IMR-90 (cell line): ENCODE measurements around the gene YPEL1. TPM values are rescaled to one million over a fixed set of nuclear protein-coding genes. Genes with fewer than 3 reads are reported as not detected.

Experiments
- ATAC-seq: fragments of 200-7000 bp; cut with Tn5 transposase; 2 replicates; pipeline ENCODE4 v1.9.1; 2020; ENCODE audit warnings: low read depth, mild to moderate bottlenecking, moderate library complexity
- BruUV-seq: library from RNA; stranded (reverse); fragments of 400-500 nt; replicated peaks from 2 replicates; lab custom pipeline; 2021; lab: Mats Ljungman, UMichigan
- CTCF ChIA-PET: fragments of 300-600 bp; formaldehyde crosslinking; extraction: SDS; loops from one replicate; lab custom pipeline; 2021; ENCODE audit warnings: antibody characterized with exemption; lab: Yijun Ruan, JAX
- POLR2A ChIA-PET: fragments of 300-600 bp; sonication (Branson Sonifier 250); formaldehyde crosslinking; loops from one replicate; lab custom pipeline; 2022; ENCODE audit warnings: antibody characterized with exemption; ENCODE audit not compliant: unreplicated experiment; lab: Charles Lee
- DNase-seq: peaks from one replicate; pipeline ENCODE4 v3.0.0; 2013
- H2AFZ ChIP-seq: replicated peaks from 2 replicates; pipeline ENCODE3; 2013; ENCODE audit warnings: low read length, mild to moderate bottlenecking; ENCODE audit not compliant: poor library complexity
- H2AK5ac ChIP-seq: 2 replicates; pipeline ENCODE4 v1.6.1; 2013; ENCODE audit warnings: low read depth, low read length, inconsistent platforms
- H2AK9ac ChIP-seq: replicated peaks from 2 replicates; pipeline ENCODE3; 2013; ENCODE audit warnings: mild to moderate bottlenecking, low read depth, low read length, moderate library complexity; ENCODE audit not compliant: poor library complexity
- H2BK120ac ChIP-seq: 2 replicates; pipeline ENCODE4 v1.6.1; 2013; ENCODE audit warnings: low read depth, low read length, inconsistent platforms
- H2BK15ac ChIP-seq: 3 replicates; pipeline ENCODE4 v1.6.1; 2013; ENCODE audit warnings: low read depth, low read length, inconsistent platforms
- H2BK20ac ChIP-seq: 2 replicates; pipeline ENCODE4 v1.6.1; 2013; ENCODE audit warnings: low read depth, mild to moderate bottlenecking, inconsistent platforms, low read length, moderate library complexity
- H2BK5ac ChIP-seq: 2 replicates; pipeline ENCODE4 v1.6.1; 2013; ENCODE audit warnings: mild to moderate bottlenecking, low read depth, low read length, inconsistent platforms; ENCODE audit not compliant: poor library complexity, severe bottlenecking
- H3K14ac ChIP-seq: replicated peaks from 2 replicates; pipeline ENCODE4 v1.6.1; 2013; ENCODE audit warnings: low read depth, low read length, inconsistent platforms
- H3K18ac ChIP-seq: 2 replicates; pipeline ENCODE4 v1.6.1; 2013; ENCODE audit warnings: low read depth, low read length, control low read depth
- H3K23ac ChIP-seq: 2 replicates; pipeline ENCODE4 v1.6.1; 2013; ENCODE audit warnings: low read depth, low read length, inconsistent platforms
- H3K27ac ChIP-seq: 2 replicates; pipeline ENCODE4 v1.5.1; 2013; ENCODE audit warnings: mild to moderate bottlenecking, control low read depth, low read length; ENCODE audit not compliant: insufficient read depth
- H3K27me3 ChIP-seq: 2 replicates; pipeline ENCODE4 v1.6.1; 2013; ENCODE audit warnings: low read length; ENCODE audit not compliant: control insufficient read depth, insufficient read depth
- H3K36me3 ChIP-seq: 2 replicates; pipeline ENCODE4 v1.6.1; 2013; ENCODE audit warnings: low read length, mixed read lengths; ENCODE audit not compliant: control insufficient read depth, insufficient read depth
- H3K4ac ChIP-seq: 2 replicates; pipeline ENCODE4 v1.6.1; 2013; ENCODE audit warnings: low read depth, low read length, inconsistent platforms
- H3K4me1 ChIP-seq: 2 replicates; pipeline ENCODE4 v1.6.1; 2013; ENCODE audit warnings: low read length, mixed read lengths; ENCODE audit not compliant: control insufficient read depth, insufficient read depth
- H3K4me2 ChIP-seq: 2 replicates; pipeline ENCODE4 v1.6.1; 2013; ENCODE audit warnings: low read depth, mild to moderate bottlenecking, control low read depth, low read length, moderate library complexity
- H3K4me3 ChIP-seq: 2 replicates; pipeline ENCODE4 v1.5.1; 2013; ENCODE audit warnings: low read depth, mild to moderate bottlenecking, control low read depth, low read length, moderate library complexity; ENCODE audit not compliant: insufficient read depth
- H3K56ac ChIP-seq: 2 replicates; pipeline ENCODE4 v1.6.1; 2013; ENCODE audit warnings: low read length, inconsistent platforms; ENCODE audit not compliant: insufficient read depth; ENCODE audit errors: extremely low read depth
- H3K79me1 ChIP-seq, 2 experiments: 2 replicates each; pipeline ENCODE4 v1.6.1; 2013; ENCODE audit warnings: low read length in 2 of 2, inconsistent platforms in 1 of 2, low read depth in 1 of 2
- H3K9ac ChIP-seq: 2 replicates; pipeline ENCODE4 v1.6.1; 2013; ENCODE audit warnings: low read depth, low read length, control low read depth
- H3K9me1 ChIP-seq: 2 replicates; pipeline ENCODE4 v1.6.1; 2013; ENCODE audit warnings: low read length, inconsistent platforms; ENCODE audit not compliant: insufficient read depth
- H3K9me3 ChIP-seq: 2 replicates; pipeline ENCODE4 v1.6.1; 2013; ENCODE audit warnings: low read length; ENCODE audit not compliant: control insufficient read depth, insufficient read depth
- H4K20me1 ChIP-seq: 2 replicates; pipeline ENCODE4 v1.6.1; 2013; ENCODE audit warnings: low read length, inconsistent platforms; ENCODE audit not compliant: insufficient read depth
- H4K5ac ChIP-seq: 2 replicates; pipeline ENCODE4 v1.6.1; 2013; ENCODE audit warnings: mild to moderate bottlenecking, low read depth, low read length, control low read depth
- H4K8ac ChIP-seq, 2 experiments: 2 replicates each; pipeline ENCODE4 v1.6.1; 2013; ENCODE audit warnings: low read depth in 2 of 2, low read length in 2 of 2, control low read depth in 1 of 2, inconsistent platforms in 1 of 2
- H4K91ac ChIP-seq: 2 replicates; pipeline ENCODE4 v1.6.1; 2013; ENCODE audit warnings: low read depth, low read length, inconsistent platforms; ENCODE audit not compliant: insufficient read depth
- BHLHE40 ChIP-seq: fragments of 150-350 bp; IDR thresholded peaks from 2 replicates; pipeline ENCODE4 v1.6.1; 2016; ENCODE audit warnings: mild to moderate bottlenecking, low read depth, low read length
- CEBPB ChIP-seq: IDR thresholded peaks from 2 replicates; pipeline ENCODE4 v1.6.1; 2012; ENCODE audit warnings: low read depth, low read length, improper control_type of control experiment
- CHD1 ChIP-seq: IDR thresholded peaks from 2 replicates; pipeline ENCODE4 v1.6.1; 2012; ENCODE audit warnings: low read depth, low read length, improper control_type of control experiment
- CTCF ChIP-seq: conservative IDR thresholded peaks from 2 replicates; pipeline ENCODE4 v1.5.1; 2012; ENCODE audit warnings: mild to moderate bottlenecking, low read depth, low read length, improper control_type of control experiment
- ELK1 ChIP-seq: fragments of 150-350 bp; IDR thresholded peaks from 2 replicates; pipeline ENCODE4 v1.6.1; 2016; ENCODE audit warnings: low read depth, mild to moderate bottlenecking, low read length, moderate library complexity, borderline replicate concordance
- FOS ChIP-seq: fragments of 150-350 bp; IDR thresholded peaks from 2 replicates; pipeline ENCODE4 v1.6.1; 2016; ENCODE audit warnings: low read depth, low read length
- MAFK ChIP-seq: IDR thresholded peaks from 2 replicates; pipeline ENCODE4 v1.6.1; 2012; ENCODE audit warnings: low read depth, low read length, improper control_type of control experiment
- POLR2A ChIP-seq: IDR thresholded peaks from 2 replicates; pipeline ENCODE4 v1.6.1; 2012; ENCODE audit warnings: mild to moderate bottlenecking, low read depth, low read length
- RAD21 ChIP-seq: IDR thresholded peaks from 2 replicates; pipeline ENCODE4 v1.6.1; 2012; ENCODE audit warnings: low read length, improper control_type of control experiment
- RCOR1 ChIP-seq: IDR thresholded peaks from 2 replicates; pipeline ENCODE4 v1.6.1; 2012; ENCODE audit warnings: mild to moderate bottlenecking, low read length, improper control_type of control experiment; ENCODE audit not compliant: insufficient replicate concordance
- RFX5 ChIP-seq: IDR thresholded peaks from 2 replicates; pipeline ENCODE4 v1.8.0; 2012; ENCODE audit warnings: low read depth, mild to moderate bottlenecking, low read length, moderate library complexity
- SMC3 ChIP-seq: fragments of 150-350 bp; IDR thresholded peaks from 2 replicates; pipeline ENCODE4 v1.6.1; 2016; ENCODE audit warnings: low read depth, mild to moderate bottlenecking, antibody characterized with exemption, low read length, moderate library complexity
- USF2 ChIP-seq: fragments of 150-350 bp; IDR thresholded peaks from 2 replicates; pipeline ENCODE4 v1.6.1; 2017; ENCODE audit warnings: mild to moderate bottlenecking, antibody characterized with exemption, low read length, low read depth
- WGBS, 2 experiments: methylation state at CpG; one replicate each; pipeline versions ENCODE4 v1.1.5 to v1.1.7; 2013; ENCODE audit warnings: missing lambda C conversion rate in 2 of 2; ENCODE audit not compliant: insufficient read length in 1 of 2; ENCODE audit errors: extremely low coverage in 2 of 2; 5-methylcytosine and 5-hydroxymethylcytosine counted together
- dilution Hi-C: fragments of 300-500 bp; cut with HindIII; formaldehyde crosslinking; loops from one replicate; pipeline ENCODE4 v1.14.3; 2018; ENCODE audit warnings: low sequenced_read_pairs; ENCODE audit not compliant: unreplicated experiment
- in situ Hi-C: fragments of 300-500 bp; cut with MboI; formaldehyde crosslinking; loops from 3 replicates; pipeline ENCODE4 v1.14.3; 2019; ENCODE audit warnings: low sequenced_read_pairs, inconsistent platforms, mixed read lengths
- intact Hi-C: fragments of 100-400 bp; cut with micrococcal nuclease; formaldehyde crosslinking; loops from 2 replicates; pipeline ENCODE4 v1.10.0; 2022
- polyA plus RNA-seq, 3 experiments: library from polyadenylated mRNA; depleted of rRNA; stranded (reverse); fragments of >200 nt; gene quantifications; 2 replicates each; pipeline ENCODE4 v1.2.3, GENCODE V29; 2012; ENCODE audit warnings: low replicate concordance in 1 of 3
- total RNA-seq: library from RNA; depleted of rRNA; stranded (reverse); fragments of >200 nt; gene quantifications from 2 replicates; pipeline ENCODE4 v1.2.3, GENCODE V29; 2012

The YPEL1 gene
- total and polyA plus RNA-seq, 2 of the 4 experiments (the other 2 are of a cell fraction): 0.72 to 1.3 TPM

GRCh38 chr22:21734540-21735199 lies 924 bp downstream of the YPEL1 start:
- in situ Hi-C loops (no loop called here), dilution Hi-C loops (no loop called here), intact Hi-C loops (no loop called here)
- no TSS peak for BruUV-seq
- ChIA-PET POLR2A (no interaction called here), CTCF (no interaction called here)
- Histone ChIP-seq H3K9ac (peak overlapping the region; percentile 44; the same call in 1 of the 2 replicates), H3K4ac (no peak overlapping the region), H2AFZ (peak overlapping the region; percentile 50), H4K8ac (no peak overlapping the region), H3K27ac (no peak overlapping the region), H2BK5ac (no peak overlapping the region), H4K20me1 (no peaks in the 10 kb centered on the region; the same call in 1 of the 2 replicates), H3K18ac (no peak overlapping the region), H4K91ac (no peak overlapping the region), H3K23ac (peak overlapping the region; percentile 66; the same call in 1 of the 2 replicates), H3K56ac (no peak overlapping the region), H4K5ac (no peak overlapping the region), H2BK120ac (no peak overlapping the region), H3K9me3 (no peaks in the 10 kb centered on the region), H3K14ac (no peak overlapping the region), H3K4me3 (peak overlapping the region; percentile 50), H2AK9ac (peak overlapping the region; percentile 75), H2AK5ac (no peak overlapping the region), H3K4me2 (peak overlapping the region; percentile 79), H3K79me1 (no peaks in the 10 kb centered on the region), H3K36me3 (no peaks in the 10 kb centered on the region), H3K27me3 (0 out of 2 replicates have a peak, but pooled peaks cover under 1% of the 10 kb centered on the region), H3K9me1 (peaks cover 3% of the 10 kb centered on the region; the same call in 1 of the 2 replicates), H2BK20ac (no peak overlapping the region), H2BK15ac (no peak overlapping the region), H3K4me1 (peaks cover 2% of the 10 kb centered on the region; the same call in 1 of the 2 replicates)
- TF ChIP-seq CTCF (no peak), RFX5 (no peak), RAD21 (no peak), USF2 (no peak), BHLHE40 (no peak), MAFK (no peak), RCOR1 (no peak), ELK1 (no peak), CHD1 (no peak), CEBPB (no peak), POLR2A (no peak), SMC3 (no peak), FOS (no peak)
- 0% methylated on average over 1 of the region's 8 CpGs; no CpG with 5 or more reads in 1 of the 2 experiments for WGBS, 2 experiments
- ATAC-seq (no peak), DNase-seq (no peak)
